Fibroblast of lung (primary cell): ENCODE data around the gene AFMID. TPM values are rescaled to one million over a fixed set of nuclear protein-coding genes. Genes with fewer than 3 reads are reported as not detected.

Source experiments
- DNase-seq, 2 donors: peaks; one replicate each; pipeline versions ENCODE4 v3.0.0 to v3.0.0-alpha.2; 2010; ENCODE audit warnings: low read depth in 2 of 2
- H2AFZ ChIP-seq: 2 replicates; pipeline ENCODE4 v1.5.1; 2012; ENCODE audit warnings: low read length, control low read depth, inconsistent platforms
- H3K27ac ChIP-seq: 2 replicates; pipeline ENCODE4 v1.5.1; 2011; ENCODE audit warnings: low read length, control low read depth; ENCODE audit not compliant: insufficient read depth
- H3K27me3 ChIP-seq: 2 replicates; pipeline ENCODE4 v1.5.1; 2011; ENCODE audit warnings: mild to moderate bottlenecking, low read length; ENCODE audit not compliant: control insufficient read depth, insufficient read depth
- H3K36me3 ChIP-seq: 2 replicates; pipeline ENCODE4 v1.5.1; 2011; ENCODE audit warnings: low read length; ENCODE audit not compliant: control insufficient read depth, insufficient read depth
- H3K4me1 ChIP-seq: 2 replicates; pipeline ENCODE4 v1.5.1; 2011; ENCODE audit warnings: low read length; ENCODE audit not compliant: control insufficient read depth, insufficient read depth; ENCODE audit errors: extremely low read depth
- H3K4me2 ChIP-seq: 2 replicates; pipeline ENCODE4 v1.5.1; 2011; ENCODE audit warnings: low read length, control low read depth; ENCODE audit not compliant: insufficient read depth; ENCODE audit errors: extremely low read depth
- H3K4me3 ChIP-seq, 4 experiments: fragments of 200-600 bp in 1 of 4; sonication (generic) in 1 of 4; replicated peaks in 1 of 4; 2 replicates each; pipeline ENCODE4 v1.5.1; 2011 to 2016; ENCODE audit warnings: low read length in 4 of 4, low read depth in 3 of 4, mild to moderate bottlenecking in 3 of 4, control low read depth in 2 of 4, inconsistent platforms in 1 of 4, mixed read lengths in 1 of 4; ENCODE audit not compliant: insufficient read depth in 1 of 4; ENCODE audit errors: control extremely low read depth in 1 of 4
- H3K79me2 ChIP-seq: 2 replicates; pipeline ENCODE4 v1.5.1; 2012; ENCODE audit warnings: mild to moderate bottlenecking, low read length, inconsistent platforms; ENCODE audit not compliant: control insufficient read depth, insufficient read depth
- H3K9ac ChIP-seq: 2 replicates; pipeline ENCODE4 v1.5.1; 2011; ENCODE audit warnings: mild to moderate bottlenecking, low read length, control low read depth; ENCODE audit not compliant: insufficient read depth
- H3K9me3 ChIP-seq: 2 replicates; pipeline ENCODE4 v1.5.1; 2012; ENCODE audit warnings: low read depth, low read length; ENCODE audit not compliant: control insufficient read depth, insufficient read depth
- H4K20me1 ChIP-seq: 2 replicates; pipeline ENCODE4 v1.5.1; 2011; ENCODE audit warnings: low read length; ENCODE audit not compliant: control insufficient read depth, insufficient read depth; ENCODE audit errors: extremely low read depth
- CTCF ChIP-seq, 2 donors: IDR thresholded peaks in 1 of 2; conservative IDR thresholded peaks in 1 of 2; 1 replicate in 1 of 2; 2 replicates in 1 of 2; pipeline ENCODE4 v1.5.1; 2011 to 2012; ENCODE audit warnings: low read length in 2 of 2, control low read depth in 1 of 2, inconsistent platforms in 1 of 2, low read depth in 1 of 2, mild to moderate bottlenecking in 1 of 2
- EZH2 ChIP-seq: IDR thresholded peaks from 2 replicates; pipeline ENCODE4 v1.5.1; 2012; ENCODE audit warnings: low read length, control low read depth, mild to moderate bottlenecking; ENCODE audit errors: missing control alignments
- polyA plus RNA-seq, 2 donors: library from polyadenylated mRNA; depleted of rRNA in 1 of 2; stranded (reverse) in 1 of 2; unstranded in 1 of 2; fragments of >200 nt; gene quantifications; 2 replicates each; pipeline ENCODE4 v1.2.1, GENCODE V29; 2011 to 2012; ENCODE audit warnings: missing spikeins in 1 of 2
- total RNA-seq: library from RNA; depleted of rRNA; stranded (reverse); fragments of >200 nt; gene quantifications from 2 replicates; pipeline ENCODE4 v1.2.1, GENCODE V29; 2014

Gene AFMID
- total and polyA plus RNA-seq, 2 donors (not counting 1 experiment from before 2014, with no cell fraction given), result 28.1 to 29.2 TPM

GRCh38 chr17:78214706-78215061, 27.5 kb downstream of the AFMID start:
- H3K4me3 ChIP-seq, result peak overlapping the region; percentile 66 to 89 (median 70)
- peak overlapping the region; percentile 85 for H3K27ac ChIP-seq
- no peaks in the 10 kb centered on the region for H3K27me3 ChIP-seq
- H3K79me2 ChIP-seq, result peaks cover 30% of the 10 kb centered on the region
- peak overlapping the region; percentile 95 for H3K4me2 ChIP-seq
- no peak for DNase-seq
- peaks cover 2% of the 10 kb centered on the region for H3K36me3 ChIP-seq
- peak overlapping the region; percentile 73 for H3K9ac ChIP-seq
- peaks cover 4% of the 10 kb centered on the region for H3K4me1 ChIP-seq
- H2AFZ ChIP-seq, result peak overlapping the region; percentile 49
- TF ChIP-seq CTCF (conservative IDR thresholded peaks at IDR 0.05 in 1 of 2, IDR thresholded peaks at IDR 0.05 in 1 of 2; ENCODE audit: low read depth in 1 of 2, low read length in 2 of 2), result no peak
- no peaks in the 10 kb centered on the region for H4K20me1 ChIP-seq
- H3K9me3 ChIP-seq, result no peaks in the 10 kb centered on the region

- H3K27ac ChIP-seq, result no peak overlapping the region
- peaks cover 27% of the 10 kb centered on the region for H3K79me2 ChIP-seq
- H3K27me3 ChIP-seq, result no peaks in the 10 kb centered on the region
- H3K4me1 ChIP-seq, result peaks cover 4% of the 10 kb centered on the region
- no peak overlapping the region for H3K4me2 ChIP-seq
- H3K36me3 ChIP-seq, result peaks cover 9% of the 10 kb centered on the region
- H3K4me3 ChIP-seq, result no peak overlapping the region
- H3K9me3 ChIP-seq, result no peaks in the 10 kb centered on the region
- TF ChIP-seq CTCF (conservative IDR thresholded peaks at IDR 0.05 in 1 of 2, IDR thresholded peaks at IDR 0.05 in 1 of 2; ENCODE audit: low read depth in 1 of 2, low read length in 2 of 2), result no peak
- TF ChIP-seq EZH2, result no peak
- H4K20me1 ChIP-seq, result no peaks in the 10 kb centered on the region
- no peak overlapping the region for H2AFZ ChIP-seq
- no peak overlapping the region for H3K9ac ChIP-seq
- no peak for DNase-seq
These were observed 32.4 kb downstream of the AFMID start for GRCh38 chr17:78219396-78220150.

GRCh38 chr17:78223061-78223460, 35.9 kb downstream of the AFMID start:
- no peaks in the 10 kb centered on the region for H4K20me1 ChIP-seq
- no peak overlapping the region for H3K9ac ChIP-seq
- no peak overlapping the region for H3K27ac ChIP-seq
- peaks cover 6% of the 10 kb centered on the region for H3K79me2 ChIP-seq
- no peak for TF ChIP-seq CTCF (conservative IDR thresholded peaks at IDR 0.05 in 1 of 2, IDR thresholded peaks at IDR 0.05 in 1 of 2; ENCODE audit: low read depth in 1 of 2, low read length in 2 of 2)
- no peak for TF ChIP-seq EZH2
- peaks cover 9% of the 10 kb centered on the region for H3K36me3 ChIP-seq
- DNase-seq, result no peak
- no peak overlapping the region for H3K4me2 ChIP-seq
- H2AFZ ChIP-seq, result no peak overlapping the region
- no peaks in the 10 kb centered on the region for H3K4me1 ChIP-seq
- H3K9me3 ChIP-seq, result no peaks in the 10 kb centered on the region
- H3K27me3 ChIP-seq, result no peaks in the 10 kb centered on the region
- H3K4me3 ChIP-seq, result no peak overlapping the region
